HEK293T (cell line): ENCODE data around the gene ETV6.

ENCODE experiments used
- ARNT ChIP-seq: fragments of 450-650 bp; IDR thresholded peaks from 2 replicates; pipeline ENCODE4 v1.6.1; 2017; ENCODE audit warnings: mild to moderate bottlenecking
- FOXA1 ChIP-seq: fragments of 450-650 bp; IDR thresholded peaks from 2 replicates; pipeline ENCODE4 v1.6.1; 2016; ENCODE audit warnings: mild to moderate bottlenecking
- LEF1 ChIP-seq: fragments of 450-650 bp; IDR thresholded peaks from 2 replicates; pipeline ENCODE4 v1.6.1; 2017; ENCODE audit warnings: mild to moderate bottlenecking, borderline replicate concordance

- TF ChIP-seq ARNT = no peak
- TF ChIP-seq FOXA1 = no peak
- no peak for TF ChIP-seq LEF1
Observed at GRCh38 chr12:11758087-11758486, 108.6 kb downstream of the ETV6 start.
